Dedifferentiated amniotic fluid mesenchymal stem cell (primary cell): ENCODE data around the gene HEXB.
A peak's percentile ranks its signal among the peaks of the same experiment; 100 is the strongest.
"Not testable (repeated sequence)": the region's sequence is repeated elsewhere in the genome, so short reads cannot be mapped to it uniquely, and the experiment has no call there.

Experiments used
- DNase-seq: peaks from one replicate; pipeline ENCODE4 v3.0.0-alpha.2; 2016; ENCODE audit errors: extremely low spot score

HEXB gene

GRCh38 chr5:74659172-74659571, 25.9 kb upstream of the HEXB start:
- DNase-seq = no peak

- no peak for DNase-seq
These were observed 24.9 kb upstream of the HEXB start for GRCh38 chr5:74660140-74660539.

- no peak for DNase-seq
These were observed 24.2 kb upstream of the HEXB start for GRCh38 chr5:74660873-74661272.

- no peak for DNase-seq
These were observed 20.5 kb upstream of the HEXB start for GRCh38 chr5:74664551-74664950.

- DNase-seq = no peak
These were observed 19.8 kb upstream of the HEXB start for GRCh38 chr5:74665273-74665672.

- DNase-seq = no peak
These were observed 19.2 kb upstream of the HEXB start for GRCh38 chr5:74665816-74666215.

GRCh38 chr5:74667396-74667795, 17.6 kb upstream of the HEXB start:
- DNase-seq = no peak

- DNase-seq = no peak
These were observed 15.2 kb upstream of the HEXB start for GRCh38 chr5:74669821-74670220.

- DNase-seq = no peak
These were observed 14.5 kb upstream of the HEXB start for GRCh38 chr5:74670396-74671038.

GRCh38 chr5:74672215-74672877, 12.7 kb upstream of the HEXB start:
- DNase-seq = no peak

- peak; percentile 58 for DNase-seq
These were observed 11.8 kb upstream of the HEXB start for GRCh38 chr5:74673011-74673790.

GRCh38 chr5:74676466-74676865, 8.6 kb upstream of the HEXB start:
- not testable (repeated sequence) for DNase-seq

GRCh38 chr5:74678123-74678522, 6.9 kb upstream of the HEXB start:
- not testable (repeated sequence) for DNase-seq

- not testable (repeated sequence) for DNase-seq
These were observed 5.7 kb upstream of the HEXB start for GRCh38 chr5:74679300-74679699.

- no peak for DNase-seq
These were observed 5.1 kb upstream of the HEXB start for GRCh38 chr5:74679966-74680365.

GRCh38 chr5:74685979-74686631, 1.1 kb downstream of the HEXB start:
- no peak for DNase-seq

GRCh38 chr5:74686962-74687751, 2.1 kb downstream of the HEXB start:
- no peak for DNase-seq

- DNase-seq = no peak
These were observed 8.2 kb downstream of the HEXB start for GRCh38 chr5:74693191-74693590.

- no peak for DNase-seq
These were observed 32.6 kb downstream of the HEXB start for GRCh38 chr5:74717596-74717995.

GRCh38 chr5:74722271-74722670, 37.2 kb downstream of the HEXB start:
- DNase-seq = no peak

- DNase-seq = no peak
These were observed 40.3 kb downstream of the HEXB start for GRCh38 chr5:74725331-74725730.

GRCh38 chr5:74736759-74737158, 51.7 kb downstream of the HEXB start:
- DNase-seq = no peak
